ENCODE measurements around the gene PACSIN3. TPM values are rescaled to one million over a fixed set of nuclear protein-coding genes. Genes with fewer than 3 reads are reported as not detected.

The PACSIN3 gene
- total RNA-seq, 1 donor from 2014 or later: 17.0 TPM

DNA sequence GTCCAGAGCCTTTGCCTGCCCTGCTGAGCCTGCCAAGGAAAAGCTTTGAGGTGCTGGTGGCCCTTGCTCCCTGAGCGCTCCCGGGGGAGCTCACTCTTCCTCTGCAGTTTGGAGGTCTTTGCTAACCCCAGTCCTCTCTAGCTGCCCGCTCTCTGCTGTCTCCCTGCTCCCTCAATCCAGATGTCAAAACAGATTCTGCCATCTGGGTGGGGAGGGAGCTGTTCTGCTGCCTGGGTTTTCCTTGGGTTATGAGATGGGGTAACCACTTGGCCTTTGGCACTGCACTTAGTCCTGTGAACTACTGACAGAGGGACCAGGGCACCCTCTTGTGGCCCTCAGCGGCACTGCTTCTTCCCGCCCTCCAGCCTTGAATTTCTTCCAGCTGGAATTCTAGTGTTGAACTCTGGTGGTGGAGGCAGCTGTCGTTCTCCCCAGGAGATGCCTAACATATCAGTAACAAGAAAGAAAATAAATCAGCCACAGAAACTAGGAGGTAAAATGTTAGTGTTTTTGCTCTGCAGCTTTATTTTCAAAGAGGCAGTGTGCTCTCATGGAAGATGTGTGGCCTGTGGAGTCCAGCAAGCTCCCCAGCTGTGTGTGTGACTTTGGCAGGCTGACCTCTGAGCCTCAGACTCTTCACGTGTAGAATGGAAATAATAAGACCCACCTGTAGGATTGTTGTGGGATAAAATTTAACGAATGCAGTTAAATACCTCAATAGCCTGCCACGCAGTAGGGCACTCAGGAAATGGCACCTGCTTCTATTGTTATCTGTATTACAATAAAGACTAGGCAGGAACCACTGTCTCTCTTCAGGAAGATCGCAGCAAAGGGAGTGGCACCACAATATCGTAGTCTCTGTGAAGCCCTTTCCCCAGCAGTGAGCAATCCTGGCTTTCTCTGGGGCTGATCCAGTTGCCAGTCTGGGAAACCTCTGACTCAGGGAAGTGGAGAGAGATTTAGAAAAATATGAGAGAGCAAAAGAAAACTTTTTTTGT is 33.0 kb downstream of the PACSIN3 start:
- H3K27ac Mint-ChIP-seq: no peak overlapping the region
- intact Hi-C loops (cut with micrococcal nuclease): loop anchor here (1.0 kb wide), 2 partner anchors 233 to 264 kb away; no protein-coding TSS in a partner anchor
- no peaks in the 10 kb centered on the region for H3K9me3 Mint-ChIP-seq

DNA sequence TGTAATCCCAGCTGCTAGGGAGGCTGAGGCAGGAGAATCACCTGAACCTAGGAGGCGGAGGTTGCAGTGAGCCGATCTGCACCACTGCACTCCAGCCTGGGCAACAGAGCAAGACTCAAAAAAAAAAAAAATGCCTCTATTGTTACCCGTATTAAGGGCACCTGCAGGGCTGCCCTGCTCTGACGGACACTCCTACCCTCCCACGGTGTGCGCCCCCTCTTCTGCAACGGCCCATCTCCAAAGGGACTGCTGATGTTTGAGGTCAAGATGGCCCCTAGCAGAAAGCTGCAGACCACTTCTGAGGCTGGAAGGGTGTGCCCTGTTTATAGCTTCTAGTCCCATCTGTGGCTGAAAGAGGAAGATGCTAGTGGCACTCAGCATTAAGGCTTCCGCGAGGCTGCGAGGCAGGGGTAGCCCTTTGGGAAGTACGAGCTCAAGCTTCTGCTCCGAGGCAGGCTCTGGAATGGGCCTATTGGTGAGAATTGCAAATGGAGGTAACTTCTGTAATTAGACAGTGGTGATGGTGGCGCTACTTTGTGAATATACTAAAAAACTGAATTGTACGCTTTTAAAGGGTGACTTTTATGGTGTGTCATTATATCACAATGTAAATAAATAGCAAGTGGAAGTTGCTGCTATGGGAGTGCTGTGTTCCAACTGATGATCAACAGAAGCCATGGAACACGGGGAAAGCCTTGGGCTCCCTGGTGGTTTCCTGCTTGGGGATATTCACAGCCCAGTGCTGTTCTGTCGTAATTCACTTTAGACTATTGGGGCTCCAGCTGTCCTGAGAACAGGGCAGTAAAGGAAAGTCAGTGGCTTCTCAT is 33.9 kb downstream of the PACSIN3 start:
- H3K36me3 Mint-ChIP-seq (ENCODE audit: low read depth): peaks cover 4% of the 10 kb centered on the region
- peaks cover 24% of the 10 kb centered on the region for H3K4me1 Mint-ChIP-seq (ENCODE audit: low read depth)
- H3K27ac Mint-ChIP-seq: no peak overlapping the region
- DNase-seq (ENCODE audit: low spot score): no peak
- no peaks in the 10 kb centered on the region for H3K9me3 Mint-ChIP-seq
- peaks cover 3% of the 10 kb centered on the region for H3K27me3 Mint-ChIP-seq (ENCODE audit: insufficient read depth)
- no peak overlapping the region for H3K4me3 Mint-ChIP-seq
- intact Hi-C loops (cut with micrococcal nuclease): no loop called here

More for the DNA sequence above, 33.0 kb downstream of the PACSIN3 start:
- H3K4me1 Mint-ChIP-seq (ENCODE audit: low read depth): peaks cover 24% of the 10 kb centered on the region
- no peak overlapping the region for H3K4me3 Mint-ChIP-seq
- H3K27me3 Mint-ChIP-seq (ENCODE audit: insufficient read depth): peaks cover 3% of the 10 kb centered on the region
- DNase-seq (ENCODE audit: low spot score): peak; percentile 32
- peaks cover 4% of the 10 kb centered on the region for H3K36me3 Mint-ChIP-seq (ENCODE audit: low read depth)

DNA sequence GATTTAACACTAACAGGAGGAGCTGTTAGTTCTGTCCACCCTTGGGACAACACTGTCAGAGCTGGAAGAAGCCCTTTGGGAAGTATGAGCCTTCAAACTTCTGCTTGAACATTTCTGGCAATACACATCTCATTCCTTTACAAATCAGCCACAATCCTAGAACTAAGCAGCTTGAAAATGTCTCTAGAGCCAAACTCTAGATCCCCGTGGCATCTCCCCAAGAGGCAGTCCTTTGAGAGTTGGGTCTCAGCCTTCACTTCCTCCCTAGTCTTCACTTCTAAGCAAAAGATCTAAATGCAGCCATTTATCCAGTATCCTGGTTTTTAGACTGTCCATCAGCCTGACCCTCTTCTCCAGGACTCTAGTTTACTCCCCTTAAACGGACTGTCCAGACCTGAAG is 36.5 kb downstream of the PACSIN3 start:
- Mint-ChIP-seq H3K4me1 (ENCODE audit: low read depth) (peaks cover 15% of the 10 kb centered on the region), H3K36me3 (ENCODE audit: low read depth) (no peaks in the 10 kb centered on the region), H3K4me3 (no peak overlapping the region), H3K27ac (no peak overlapping the region), H3K9me3 (no peaks in the 10 kb centered on the region), H3K27me3 (ENCODE audit: insufficient read depth) (peaks cover 3% of the 10 kb centered on the region)
- no peak for DNase-seq (ENCODE audit: low spot score)
- intact Hi-C loops (cut with micrococcal nuclease): no loop called here

DNA sequence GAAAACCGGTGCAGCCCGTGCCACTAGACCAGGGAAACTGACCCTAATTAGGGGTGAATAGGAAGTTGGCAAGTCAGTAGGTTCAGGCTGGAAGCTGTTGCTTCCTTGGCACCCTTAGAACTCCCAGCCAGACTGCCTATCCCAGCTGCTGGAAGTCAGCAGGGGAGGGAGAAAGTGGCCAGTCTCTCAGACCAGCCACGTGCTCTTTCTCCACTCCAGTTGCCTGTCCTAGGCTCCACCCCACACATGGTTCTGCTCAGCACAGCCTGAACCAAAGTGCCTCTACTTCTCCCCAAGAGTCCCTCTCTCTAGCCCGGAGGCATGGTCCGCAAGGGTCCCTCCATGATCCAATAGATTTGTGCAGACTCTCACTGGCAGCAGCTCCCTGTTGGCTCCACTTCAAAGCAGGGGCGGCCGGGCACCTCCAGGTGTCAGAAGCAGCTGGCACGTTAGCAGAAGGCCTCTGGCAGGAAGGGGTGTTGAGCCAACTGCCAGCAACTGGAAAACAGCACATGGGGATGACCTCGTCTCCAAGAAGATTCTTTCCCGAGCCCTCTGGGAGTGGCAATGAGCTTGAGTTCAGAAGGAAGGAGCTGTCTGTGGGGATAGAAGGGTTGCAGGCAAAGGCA is 37.2 kb downstream of the PACSIN3 start:
- Mint-ChIP-seq H3K27ac (no peak overlapping the region), H3K27me3 (ENCODE audit: insufficient read depth) (peaks cover 3% of the 10 kb centered on the region), H3K4me1 (ENCODE audit: low read depth) (peaks cover 8% of the 10 kb centered on the region), H3K4me3 (no peak overlapping the region), H3K36me3 (ENCODE audit: low read depth) (no peaks in the 10 kb centered on the region), H3K9me3 (no peaks in the 10 kb centered on the region)
- intact Hi-C loops (cut with micrococcal nuclease): no loop called here
- no peak for DNase-seq (ENCODE audit: low spot score)

DNA sequence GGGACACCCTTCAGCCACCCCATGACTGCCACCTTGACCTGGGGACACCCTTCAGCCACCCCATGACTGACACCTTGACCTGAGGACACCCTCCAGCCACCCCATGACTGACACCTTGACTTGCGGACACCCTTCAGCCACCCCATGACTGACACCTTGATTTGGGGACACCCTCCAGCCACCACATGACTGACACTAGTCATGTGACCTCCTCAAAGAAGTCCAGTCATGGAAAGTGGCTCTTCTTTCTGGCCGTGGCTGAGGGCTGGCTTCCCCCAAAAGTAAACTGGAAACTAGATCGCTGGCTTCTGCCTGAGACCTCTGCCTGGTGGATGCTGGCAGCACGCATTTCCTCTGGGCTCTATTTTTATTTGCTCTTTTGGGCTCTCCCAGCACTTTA is 38.0 kb downstream of the PACSIN3 start:
- no peaks in the 10 kb centered on the region for H3K9me3 Mint-ChIP-seq
- H3K36me3 Mint-ChIP-seq (ENCODE audit: low read depth): no peaks in the 10 kb centered on the region
- H3K4me3 Mint-ChIP-seq: no peak overlapping the region
- intact Hi-C loops (cut with micrococcal nuclease): no loop called here
- peaks cover 4% of the 10 kb centered on the region for H3K4me1 Mint-ChIP-seq (ENCODE audit: low read depth)
- H3K27me3 Mint-ChIP-seq (ENCODE audit: insufficient read depth): peaks cover 3% of the 10 kb centered on the region
- DNase-seq (ENCODE audit: low spot score): no peak
- no peak overlapping the region for H3K27ac Mint-ChIP-seq

DNA sequence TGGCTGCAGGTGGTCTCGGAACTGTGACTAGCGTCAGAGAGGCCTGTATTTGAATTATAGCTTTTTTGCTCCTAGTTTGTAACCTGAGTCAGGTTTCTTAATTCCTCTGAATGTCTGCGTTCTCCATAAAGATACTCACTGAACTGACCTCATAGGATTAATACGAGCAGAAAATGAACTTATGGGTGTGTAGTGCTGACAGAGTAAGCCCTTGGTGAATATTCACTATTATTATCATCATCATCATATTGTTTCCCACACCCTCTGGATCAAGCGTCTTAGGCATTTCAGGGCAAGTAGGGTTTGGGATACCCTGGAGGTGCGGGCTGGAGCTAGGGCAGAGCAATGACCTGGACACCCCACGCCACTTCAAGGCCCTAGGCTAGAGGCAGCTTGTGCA is 38.6 kb downstream of the PACSIN3 start:
- Mint-ChIP-seq H3K36me3 (ENCODE audit: low read depth) (no peaks in the 10 kb centered on the region), H3K4me3 (no peak overlapping the region), H3K27ac (no peak overlapping the region), H3K9me3 (no peaks in the 10 kb centered on the region), H3K4me1 (ENCODE audit: low read depth) (no peaks in the 10 kb centered on the region), H3K27me3 (ENCODE audit: insufficient read depth) (peaks cover 3% of the 10 kb centered on the region)
- no peak for DNase-seq (ENCODE audit: low spot score)
- intact Hi-C loops (cut with micrococcal nuclease): no loop called here

DNA sequence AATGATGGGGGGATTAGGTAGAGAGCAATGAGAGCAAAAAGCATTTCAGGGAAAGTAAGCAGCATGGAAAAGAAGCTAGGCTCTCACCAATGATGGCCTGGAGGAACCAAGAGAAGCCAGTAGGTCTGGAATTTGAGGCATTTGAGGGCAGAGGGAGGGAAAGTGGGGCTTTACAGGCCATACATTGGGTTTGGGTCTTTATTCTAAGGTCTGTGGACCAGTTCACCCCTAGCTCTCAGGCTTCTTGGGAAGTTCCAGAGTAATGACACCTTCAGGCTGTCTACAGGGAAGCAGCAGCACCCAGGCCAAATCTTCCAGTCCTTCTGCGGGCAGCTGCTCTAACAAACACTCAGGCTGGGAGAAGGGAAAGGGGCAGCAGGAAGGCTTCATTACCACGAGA is 39.0 kb downstream of the PACSIN3 start:
- no peak for DNase-seq (ENCODE audit: low spot score)
- H3K27me3 Mint-ChIP-seq (ENCODE audit: insufficient read depth): peaks cover 3% of the 10 kb centered on the region
- no peaks in the 10 kb centered on the region for H3K4me1 Mint-ChIP-seq (ENCODE audit: low read depth)
- intact Hi-C loops (cut with micrococcal nuclease): no loop called here
- no peak overlapping the region for H3K4me3 Mint-ChIP-seq
- no peaks in the 10 kb centered on the region for H3K36me3 Mint-ChIP-seq (ENCODE audit: low read depth)
- no peaks in the 10 kb centered on the region for H3K9me3 Mint-ChIP-seq
- no peak overlapping the region for H3K27ac Mint-ChIP-seq

DNA sequence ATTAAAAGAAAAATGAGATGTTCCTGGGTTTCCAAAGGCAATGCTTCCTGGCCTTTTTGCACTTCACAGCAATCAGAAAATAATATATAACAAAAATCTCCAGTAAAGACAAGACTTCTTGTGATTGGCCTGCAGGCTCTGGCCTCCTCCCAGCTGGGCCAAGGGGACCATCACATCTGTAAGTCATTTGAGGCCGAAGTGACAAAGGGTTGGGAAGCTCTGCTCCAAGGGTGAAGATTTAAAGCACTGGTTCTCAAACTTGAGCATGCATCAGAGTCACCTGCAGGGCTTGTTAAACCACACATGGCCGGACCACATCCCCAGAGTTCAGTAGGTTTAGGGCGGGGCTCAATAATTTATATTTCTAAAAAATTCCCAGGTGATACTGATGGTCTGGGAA is 41.7 kb downstream of the PACSIN3 start:
- H3K9me3 Mint-ChIP-seq: no peaks in the 10 kb centered on the region
- intact Hi-C loops (cut with micrococcal nuclease): no loop called here
- H3K36me3 Mint-ChIP-seq (ENCODE audit: low read depth): no peaks in the 10 kb centered on the region
- H3K27ac Mint-ChIP-seq: no peak overlapping the region
- no peak for DNase-seq (ENCODE audit: low spot score)
- no peaks in the 10 kb centered on the region for H3K4me1 Mint-ChIP-seq (ENCODE audit: low read depth)
- no peaks in the 10 kb centered on the region for H3K27me3 Mint-ChIP-seq (ENCODE audit: insufficient read depth)
- H3K4me3 Mint-ChIP-seq: no peak overlapping the region

DNA sequence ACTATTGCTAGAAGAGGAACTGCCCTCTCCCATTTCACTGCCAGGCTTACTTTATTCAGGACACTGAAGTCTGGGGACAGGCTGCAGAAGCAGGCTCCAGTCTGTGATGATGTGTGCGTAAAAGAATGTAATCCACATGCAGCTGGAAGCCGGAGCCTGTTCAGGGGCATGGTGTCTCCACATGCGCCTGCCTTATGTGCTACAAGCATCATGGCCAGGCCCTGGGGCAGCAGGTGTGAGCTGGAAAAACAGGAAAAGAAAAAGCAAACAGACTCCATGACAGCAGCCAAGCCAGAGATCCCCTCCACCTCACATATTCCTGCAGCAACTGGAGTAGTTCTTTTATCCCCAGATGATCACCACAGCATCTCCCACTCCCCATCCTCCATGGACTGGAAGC is 42.9 kb downstream of the PACSIN3 start:
- H3K36me3 Mint-ChIP-seq (ENCODE audit: low read depth): peaks cover 2% of the 10 kb centered on the region
- intact Hi-C loops (cut with micrococcal nuclease): no loop called here
- H3K27me3 Mint-ChIP-seq (ENCODE audit: insufficient read depth): no peaks in the 10 kb centered on the region
- no peaks in the 10 kb centered on the region for H3K9me3 Mint-ChIP-seq
- no peak overlapping the region for H3K27ac Mint-ChIP-seq
- no peak overlapping the region for H3K4me3 Mint-ChIP-seq
- H3K4me1 Mint-ChIP-seq (ENCODE audit: low read depth): peaks cover 5% of the 10 kb centered on the region
- DNase-seq (ENCODE audit: low spot score): no peak

DNA sequence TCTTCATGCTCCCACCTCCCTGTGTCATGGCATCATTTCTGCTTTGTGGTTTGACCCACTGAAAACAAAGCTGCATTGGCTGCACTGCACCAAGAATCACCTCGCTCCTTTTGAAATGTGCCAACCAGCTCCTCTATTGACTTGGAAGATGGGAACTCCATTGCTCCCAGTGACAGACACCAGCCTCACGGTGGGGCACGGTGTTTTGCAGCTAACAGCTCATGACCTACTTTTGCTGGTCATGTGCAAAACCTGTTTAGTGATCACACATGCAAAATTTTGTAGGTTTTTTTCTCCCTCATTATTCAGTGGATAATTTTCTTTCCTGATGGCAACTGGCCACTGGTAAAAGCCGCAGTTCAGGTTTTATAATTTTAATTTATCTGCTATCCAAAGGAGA is 46.4 kb downstream of the PACSIN3 start:
- H3K4me1 Mint-ChIP-seq (ENCODE audit: low read depth): peaks cover 5% of the 10 kb centered on the region
- intact Hi-C loops (cut with micrococcal nuclease): no loop called here
- no peaks in the 10 kb centered on the region for H3K27me3 Mint-ChIP-seq (ENCODE audit: insufficient read depth)
- no peak overlapping the region for H3K4me3 Mint-ChIP-seq
- H3K36me3 Mint-ChIP-seq (ENCODE audit: low read depth): peaks cover 2% of the 10 kb centered on the region
- no peak for DNase-seq (ENCODE audit: low spot score)
- no peaks in the 10 kb centered on the region for H3K9me3 Mint-ChIP-seq
- H3K27ac Mint-ChIP-seq: no peak overlapping the region

DNA sequence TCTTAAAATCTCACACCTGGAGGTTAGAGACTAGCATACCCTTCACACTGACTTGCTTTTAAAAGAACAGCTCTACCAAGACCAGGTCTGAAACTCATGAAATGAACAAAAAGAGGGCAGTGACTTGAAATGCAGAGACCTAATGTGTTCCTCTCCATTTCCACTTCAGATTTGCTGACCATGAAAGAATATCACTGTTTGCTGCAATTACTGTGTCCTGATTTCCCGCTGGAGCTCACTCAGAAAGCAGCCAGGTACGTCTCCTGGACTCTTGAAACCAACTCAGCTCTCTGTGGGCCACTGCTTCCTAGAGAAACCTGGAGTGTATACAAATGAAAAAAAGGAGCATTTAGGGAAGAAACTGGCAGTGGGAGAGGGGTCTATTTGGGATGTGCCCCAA is 48.8 kb downstream of the PACSIN3 start:
- intact Hi-C loops (cut with micrococcal nuclease): no loop called here
- H3K4me3 Mint-ChIP-seq: no peak overlapping the region
- no peaks in the 10 kb centered on the region for H3K9me3 Mint-ChIP-seq
- H3K27me3 Mint-ChIP-seq (ENCODE audit: insufficient read depth): peaks cover 2% of the 10 kb centered on the region
- peaks cover 2% of the 10 kb centered on the region for H3K36me3 Mint-ChIP-seq (ENCODE audit: low read depth)
- DNase-seq (ENCODE audit: low spot score): no peak
- peaks cover 5% of the 10 kb centered on the region for H3K4me1 Mint-ChIP-seq (ENCODE audit: low read depth)
- H3K27ac Mint-ChIP-seq: no peak overlapping the region

DNA sequence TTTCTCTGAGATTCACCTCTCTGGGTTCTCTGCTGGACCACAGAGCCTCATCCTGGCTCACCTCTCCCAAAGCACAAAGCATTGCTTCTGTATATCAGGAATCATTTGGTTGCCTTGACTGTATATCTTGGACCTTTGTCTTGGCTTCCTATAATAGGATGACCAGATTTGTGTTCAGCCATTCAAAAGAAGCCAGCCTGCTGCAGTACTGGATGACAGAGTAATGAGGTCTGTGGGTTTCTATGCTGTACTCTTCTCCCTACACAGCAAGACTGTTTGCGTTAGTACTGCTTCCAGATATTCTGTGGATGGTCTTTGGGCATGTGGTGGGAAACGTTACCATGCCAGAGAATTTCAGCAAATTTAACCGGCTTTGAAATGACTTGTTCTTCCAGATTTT is 49.3 kb downstream of the PACSIN3 start:
- H3K27ac Mint-ChIP-seq: no peak overlapping the region
- peaks cover 5% of the 10 kb centered on the region for H3K4me1 Mint-ChIP-seq (ENCODE audit: low read depth)
- H3K36me3 Mint-ChIP-seq (ENCODE audit: low read depth): peaks cover 2% of the 10 kb centered on the region
- DNase-seq (ENCODE audit: low spot score): no peak
- H3K9me3 Mint-ChIP-seq: no peaks in the 10 kb centered on the region
- intact Hi-C loops (cut with micrococcal nuclease): no loop called here
- no peak overlapping the region for H3K4me3 Mint-ChIP-seq
- H3K27me3 Mint-ChIP-seq (ENCODE audit: insufficient read depth): peaks cover 2% of the 10 kb centered on the region

DNA sequence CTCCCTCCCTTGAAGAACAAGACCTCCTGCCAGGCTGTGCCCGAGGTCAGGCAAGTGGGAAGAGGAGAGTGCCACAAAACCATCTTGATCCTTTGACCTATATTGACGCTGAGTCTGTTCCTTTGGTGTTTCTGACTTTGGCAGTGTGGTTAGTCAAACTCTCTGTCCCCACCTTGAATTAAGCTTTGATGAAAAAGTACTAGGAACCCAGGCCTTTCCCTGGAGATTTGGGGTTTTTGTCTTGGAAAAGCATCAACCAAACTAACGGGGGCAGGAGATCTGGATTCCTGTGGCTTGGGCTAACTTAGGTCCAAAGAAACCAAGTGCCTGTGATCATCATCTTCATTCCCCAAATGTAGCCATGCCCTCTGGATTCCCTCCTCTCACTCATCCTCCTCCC is 49.9 kb downstream of the PACSIN3 start:
- no peaks in the 10 kb centered on the region for H3K9me3 Mint-ChIP-seq
- no peak overlapping the region for H3K4me3 Mint-ChIP-seq
- H3K36me3 Mint-ChIP-seq (ENCODE audit: low read depth): peaks cover 2% of the 10 kb centered on the region
- no peak for DNase-seq (ENCODE audit: low spot score)
- no peak overlapping the region for H3K27ac Mint-ChIP-seq
- peaks cover 5% of the 10 kb centered on the region for H3K4me1 Mint-ChIP-seq (ENCODE audit: low read depth)
- peaks cover 2% of the 10 kb centered on the region for H3K27me3 Mint-ChIP-seq (ENCODE audit: insufficient read depth)
- intact Hi-C loops (cut with micrococcal nuclease): no loop called here

Measured in activated T-helper 1 cell treated with anti-CD3 and anti-CD28 coated beads, Interleukin-12 subunit alpha, Interleukin-12 subunit beta, Interleukin-2, Interleukin-4 antibody, amounts not matched to agents 30 ng/mL and 10 ng/mL and 1 ng/mL, durations not matched to agents 14 hours and 24 hours and 36 hours (primary cell).